HG02970 (cell line): ENCODE data around the gene KRT9.

Experiments
- ATAC-seq: cut with Tn5 transposase; IDR thresholded peaks from one replicate; pipeline ENCODE4 v1.9.1; 2021; ENCODE audit warnings: mild to moderate bottlenecking, moderate library complexity, moderate number of reproducible peaks; ENCODE audit not compliant: unreplicated experiment, low FRiP score

Gene KRT9

DNA sequence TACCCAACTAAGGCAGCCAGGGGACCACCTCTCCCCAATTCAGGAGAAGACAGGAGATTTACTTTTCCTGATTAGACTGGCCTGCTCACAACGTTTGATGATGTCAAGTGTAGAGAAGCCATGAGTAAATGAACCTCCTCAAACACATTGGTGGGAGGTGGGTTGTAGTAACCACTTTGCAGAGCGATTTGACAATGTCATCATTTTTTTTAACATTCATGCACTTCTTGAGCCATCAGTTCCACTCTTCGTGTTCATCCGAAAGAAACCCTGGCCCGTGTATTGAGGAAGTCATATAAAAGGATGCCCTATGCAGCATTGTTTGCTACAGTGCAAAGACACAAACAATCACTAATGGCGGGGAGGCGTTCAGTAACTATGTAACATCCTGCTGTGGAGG lies 38.2 kb downstream of the KRT9 start:
- ATAC-seq = no peak

DNA sequence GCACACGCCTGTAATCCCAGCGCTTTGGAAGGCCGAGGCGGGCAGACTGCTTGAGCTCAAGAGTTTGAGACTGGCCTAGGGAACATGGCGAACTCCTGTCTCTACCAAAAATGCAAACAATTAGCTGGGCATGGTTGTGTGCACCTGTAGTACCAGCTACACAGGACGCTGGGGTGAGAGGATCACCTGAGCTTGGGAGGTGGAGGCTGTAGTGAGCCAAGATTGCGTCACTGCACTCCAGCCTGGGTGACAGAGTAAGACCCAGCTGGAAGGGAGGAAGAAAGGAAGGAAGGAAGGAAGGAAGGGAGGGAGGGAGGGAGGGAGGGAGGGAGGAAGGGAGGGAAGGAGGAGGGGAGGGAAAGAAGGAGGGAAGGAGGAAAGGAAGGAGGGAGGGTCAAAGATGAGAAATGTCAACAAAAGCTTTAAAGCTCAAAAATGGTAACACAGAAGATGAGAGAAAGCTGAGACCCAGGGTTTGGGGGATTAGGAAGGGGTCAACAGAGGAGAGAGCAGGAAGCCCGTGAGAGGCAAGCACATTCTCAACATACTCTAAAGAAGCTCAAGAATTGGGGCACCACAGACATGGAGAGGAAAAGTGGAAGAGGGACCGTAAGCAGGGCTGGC lies 38.8 kb downstream of the KRT9 start:
- ATAC-seq = no peak

DNA sequence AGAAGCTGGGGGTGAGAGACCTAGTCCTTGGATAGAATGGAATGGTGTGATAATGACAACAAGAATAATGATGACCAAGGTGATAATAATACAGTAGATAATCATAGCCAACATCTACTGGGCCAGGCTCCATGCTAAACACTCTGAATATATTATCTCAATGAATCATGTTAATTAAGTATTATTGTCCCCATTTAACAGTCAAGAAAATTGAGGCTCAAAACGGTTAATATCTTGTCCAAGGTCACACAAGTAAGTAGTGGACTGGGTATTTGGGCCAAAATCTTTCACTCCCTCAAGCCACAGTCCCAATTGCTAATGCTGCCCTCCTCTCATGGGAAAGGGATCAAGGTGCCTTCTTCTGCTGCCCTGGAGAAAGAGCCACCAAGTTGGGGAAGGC lies 39.9 kb downstream of the KRT9 start:
- ATAC-seq = no peak

DNA sequence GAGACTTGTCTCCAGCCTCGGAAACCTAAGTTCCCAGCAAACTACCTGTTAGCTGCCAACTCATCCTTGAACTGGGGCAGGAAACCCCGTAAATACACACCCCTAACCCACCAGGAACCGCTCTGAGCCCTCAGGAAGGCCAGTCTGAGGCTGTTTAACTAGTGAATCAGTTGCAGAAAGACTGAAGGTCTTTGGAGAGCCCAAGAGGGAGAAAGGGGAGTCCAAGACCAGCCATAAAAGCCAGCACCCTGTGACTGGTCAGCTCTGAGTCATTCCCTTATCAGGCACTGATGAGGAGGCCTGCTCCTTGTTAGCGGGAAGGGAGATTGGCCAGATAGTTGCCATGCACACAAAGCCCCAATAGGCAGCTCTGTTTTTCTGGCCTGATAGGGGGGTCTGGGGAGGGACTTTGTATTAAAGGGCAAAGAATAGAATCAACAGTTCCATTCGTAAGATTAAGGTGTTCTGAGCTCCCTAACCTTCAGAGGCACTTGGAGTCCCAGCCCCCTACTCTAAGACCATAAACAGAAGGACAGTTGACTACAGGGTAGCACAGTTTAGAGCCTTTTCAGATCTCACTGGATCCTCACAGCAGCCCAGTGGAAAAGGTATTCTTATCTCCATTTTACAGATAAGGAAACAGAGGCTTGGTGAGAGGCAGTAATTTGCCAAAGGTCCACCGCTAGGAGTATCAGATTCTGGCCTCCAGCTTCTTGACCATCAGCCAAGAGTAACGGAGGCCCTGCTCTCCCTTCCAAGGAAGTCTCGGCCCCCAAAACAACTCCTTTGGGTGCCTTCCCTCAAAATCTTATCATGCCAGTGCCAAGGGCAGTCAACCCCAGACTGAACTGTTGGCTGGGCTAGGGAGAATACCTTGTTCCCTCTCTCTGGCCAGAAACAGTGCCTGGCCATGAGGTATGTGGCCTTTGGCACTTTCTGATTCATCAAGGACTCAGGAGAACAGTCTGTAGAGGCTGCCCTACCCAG lies 41.5 kb downstream of the KRT9 start:
- ATAC-seq = no peak

DNA sequence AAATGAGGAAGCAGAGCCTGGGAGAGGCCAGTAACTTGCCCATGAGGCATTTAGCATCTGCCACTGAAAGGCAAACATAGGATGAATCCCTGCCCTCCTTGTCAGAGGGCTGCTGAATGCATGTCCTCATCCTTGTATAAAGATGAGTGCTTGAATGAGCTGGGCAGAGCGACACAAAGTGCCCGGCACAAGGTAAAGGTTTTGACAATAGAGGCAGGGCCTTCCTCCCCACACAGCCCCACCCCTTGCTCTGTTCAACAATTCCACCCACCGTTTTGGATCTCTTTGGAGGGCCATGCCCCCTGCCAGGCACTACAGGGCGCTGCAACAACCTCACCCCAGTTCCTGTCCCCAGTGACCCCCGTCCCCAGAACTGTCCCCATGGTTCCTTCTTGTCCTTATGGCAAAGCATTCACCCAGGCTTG lies 42.4 kb downstream of the KRT9 start:
- no peak for ATAC-seq

DNA sequence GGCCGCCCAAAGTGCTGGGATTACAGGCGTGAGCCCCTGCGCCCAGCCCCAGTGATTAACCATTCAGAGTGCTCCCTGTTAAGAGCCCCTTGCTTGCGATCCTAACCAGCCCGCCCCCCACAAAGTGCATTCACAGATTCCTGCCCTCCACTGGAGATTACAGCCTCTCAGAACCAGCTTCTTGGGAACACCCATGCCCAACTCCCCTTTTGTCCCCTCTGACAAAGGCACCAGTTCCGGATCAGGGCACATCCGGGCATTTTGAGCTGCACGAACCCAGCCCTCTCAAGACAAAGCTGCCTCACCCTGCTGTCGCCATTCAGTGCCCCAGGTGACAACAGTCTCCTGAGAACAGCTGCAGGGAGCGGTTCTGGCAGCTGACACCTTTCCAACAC lies 42.9 kb downstream of the KRT9 start:
- no peak for ATAC-seq

DNA sequence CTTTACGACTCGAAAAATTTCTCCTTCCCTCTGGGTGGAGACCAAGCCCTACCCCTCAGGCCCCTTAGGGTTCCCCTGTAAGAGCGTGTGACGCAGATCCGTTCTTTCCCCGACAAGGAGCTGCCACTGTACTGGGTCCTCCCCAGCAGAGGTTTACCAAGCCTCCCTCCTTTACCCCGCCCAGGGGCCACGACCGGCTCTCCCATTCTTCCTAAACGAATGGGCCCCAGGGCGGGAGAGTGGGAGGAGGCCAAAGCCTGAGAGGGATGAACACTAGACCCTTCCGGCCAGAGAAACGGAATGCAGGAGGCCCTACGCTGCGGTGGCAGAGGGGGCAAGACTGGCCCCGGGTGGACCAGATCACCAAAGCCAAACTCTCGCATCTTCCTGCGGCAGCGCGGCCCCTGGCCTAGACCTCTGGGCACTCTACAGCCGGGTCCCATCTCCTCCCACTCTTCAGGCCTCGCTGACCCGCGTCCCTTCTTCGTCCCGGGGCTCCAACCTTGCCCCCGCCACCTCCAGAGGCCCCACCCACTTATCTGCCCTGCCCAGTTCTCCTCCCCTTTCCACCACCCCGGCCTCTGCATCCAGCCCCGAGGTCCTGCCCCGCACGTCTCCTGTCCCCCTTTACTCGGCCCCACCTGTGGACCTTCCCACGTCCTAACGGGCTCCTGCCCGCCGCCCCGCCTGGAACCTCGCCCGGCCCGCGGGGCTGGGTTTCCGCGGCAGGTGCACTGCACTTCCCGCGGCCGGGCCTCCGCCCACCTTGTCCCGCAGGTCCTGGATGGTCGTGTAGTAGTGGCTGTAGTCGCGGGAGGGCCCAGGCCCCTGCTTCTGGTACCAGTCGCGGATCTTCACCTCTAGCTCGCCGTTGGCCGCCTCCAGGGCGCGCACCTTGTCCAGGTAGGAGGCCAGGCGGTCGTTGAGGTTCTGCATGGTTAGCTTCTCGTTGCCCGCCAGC lies 44.5 kb downstream of the KRT9 start:
- ATAC-seq = no peak

DNA sequence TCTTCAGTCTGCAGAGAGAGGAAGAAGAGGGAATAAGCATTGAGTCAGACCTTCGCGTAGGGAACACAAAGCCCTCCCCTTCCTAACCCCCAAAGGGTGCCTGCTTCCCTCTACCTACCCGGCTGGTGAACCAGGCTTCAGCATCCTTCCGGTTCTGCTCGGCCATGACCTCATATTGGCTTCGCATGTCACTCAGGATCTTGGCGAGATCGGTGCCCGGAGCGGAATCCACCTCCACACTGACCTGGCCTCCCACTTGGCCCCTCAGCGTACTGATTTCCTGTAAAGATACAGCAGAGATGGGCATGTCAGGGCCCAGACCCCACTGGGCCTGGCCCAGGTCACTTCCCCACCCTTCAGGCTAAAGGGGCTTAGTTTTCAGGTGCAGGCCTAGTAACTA lies 47.6 kb downstream of the KRT9 start:
- no peak for ATAC-seq

DNA sequence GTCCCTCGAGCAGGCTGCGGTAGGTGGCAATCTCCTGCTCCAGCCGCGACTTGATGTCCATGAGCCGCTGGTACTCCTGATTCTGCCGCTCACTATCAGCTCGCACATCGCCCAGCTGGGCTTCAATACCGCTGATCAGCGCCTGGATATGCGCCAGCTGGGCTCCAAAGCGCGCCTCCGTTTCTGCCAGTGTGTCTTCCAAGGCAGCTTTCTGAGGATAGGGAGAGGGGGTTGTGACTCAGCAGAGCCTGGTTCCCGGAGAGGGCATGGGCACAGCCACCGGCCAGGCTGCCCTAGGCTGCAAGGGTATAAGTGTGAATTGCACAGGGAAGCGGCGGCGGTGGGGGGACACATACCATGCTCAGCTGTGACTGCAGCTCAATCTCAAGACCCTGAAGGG lies 48.1 kb downstream of the KRT9 start:
- no peak for ATAC-seq

DNA sequence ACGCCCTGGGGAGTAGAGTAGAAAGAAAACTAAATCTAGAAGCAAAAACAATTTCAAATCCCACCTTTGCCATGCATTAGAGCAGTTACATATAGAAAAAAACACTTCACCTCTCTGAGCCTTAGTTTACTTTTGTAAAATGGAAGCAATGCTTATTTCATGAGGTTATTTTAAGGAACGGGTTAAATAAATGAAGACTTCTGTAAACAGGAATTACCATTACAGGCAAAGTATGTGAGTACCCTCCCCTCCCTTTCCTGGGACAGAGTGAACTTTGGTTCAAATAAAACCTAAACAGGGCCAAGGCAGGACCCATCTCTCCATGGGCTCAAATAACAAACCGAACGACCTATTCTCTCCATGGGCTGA lies 48.6 kb downstream of the KRT9 start:
- ATAC-seq = no peak

DNA sequence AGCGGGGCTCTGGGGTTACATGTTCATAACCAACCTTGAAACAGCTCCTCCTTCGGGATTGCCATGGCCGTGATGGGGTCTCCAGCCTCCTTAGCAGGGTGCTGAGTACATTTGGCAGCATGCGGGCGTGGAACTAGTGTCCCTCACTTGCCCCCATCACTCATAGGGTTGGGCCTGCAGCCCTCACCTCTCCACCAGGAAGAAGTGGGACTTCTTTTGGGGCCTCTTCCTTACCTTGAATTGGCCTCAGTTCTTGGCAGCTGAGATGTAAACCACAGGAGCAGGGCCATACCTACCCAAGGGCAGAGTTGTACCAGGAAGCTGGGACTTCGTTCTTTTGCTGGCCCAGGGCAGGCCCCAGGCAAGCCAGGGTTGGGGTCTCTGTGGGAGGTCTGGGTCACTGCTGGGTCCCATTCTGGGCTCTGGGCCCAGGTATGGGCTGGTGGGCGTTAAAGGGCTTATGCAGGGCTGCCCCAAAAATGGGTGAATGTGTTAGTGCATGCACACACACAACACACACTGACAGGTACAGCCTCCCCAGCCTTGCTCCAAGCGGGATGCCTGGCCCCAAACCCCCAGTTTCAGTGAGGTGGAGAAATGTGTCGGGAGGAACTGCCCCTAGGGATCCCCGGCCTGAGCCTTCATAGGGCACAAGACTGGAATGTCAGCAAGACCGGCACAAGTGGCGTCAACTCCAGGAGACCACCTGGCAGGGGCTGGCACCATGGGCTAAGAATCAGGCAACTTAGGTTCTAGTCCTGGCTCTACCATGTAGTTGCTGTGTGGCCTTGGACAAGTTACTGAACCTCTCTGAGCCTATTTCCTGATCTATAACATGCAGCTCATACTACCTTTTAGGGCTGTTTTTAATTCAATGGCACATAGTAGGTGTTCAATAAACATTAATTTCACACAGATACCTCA lies 49.3 kb downstream of the KRT9 start:
- ATAC-seq = no peak

DNA sequence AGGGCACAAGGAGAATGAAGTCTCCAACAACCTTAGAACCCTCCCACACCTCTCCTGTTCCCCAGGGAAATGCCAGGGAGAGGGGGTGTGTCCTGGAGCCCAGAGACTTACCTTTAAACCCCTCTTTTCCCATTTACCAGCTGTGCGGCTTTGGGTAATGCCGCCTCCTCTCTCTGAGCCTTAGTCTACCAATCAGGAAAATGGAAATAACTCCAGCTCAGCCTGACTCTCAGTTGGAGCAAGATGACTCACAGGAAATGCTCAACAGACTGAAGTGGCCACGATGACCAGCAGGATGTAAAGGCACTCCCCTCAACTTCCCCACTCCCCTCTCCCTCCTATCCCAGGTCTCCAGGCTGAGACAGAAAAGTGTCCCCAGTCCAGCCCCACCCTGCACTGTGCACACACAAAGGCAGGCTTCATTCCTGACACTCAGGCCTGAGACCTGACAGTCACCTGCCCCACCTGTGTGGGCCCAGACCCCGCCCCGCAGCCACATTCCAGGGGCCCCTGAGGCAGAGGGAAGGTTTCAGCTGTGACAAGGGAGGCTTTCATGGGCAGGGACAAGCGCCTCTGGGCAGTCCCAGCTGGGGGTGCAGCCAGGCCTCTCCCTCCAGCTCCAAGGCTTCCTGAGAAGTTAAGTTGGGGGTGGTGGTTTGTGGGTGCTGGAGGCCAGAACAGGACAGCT lies 50.1 kb downstream of the KRT9 start:
- no peak for ATAC-seq

DNA sequence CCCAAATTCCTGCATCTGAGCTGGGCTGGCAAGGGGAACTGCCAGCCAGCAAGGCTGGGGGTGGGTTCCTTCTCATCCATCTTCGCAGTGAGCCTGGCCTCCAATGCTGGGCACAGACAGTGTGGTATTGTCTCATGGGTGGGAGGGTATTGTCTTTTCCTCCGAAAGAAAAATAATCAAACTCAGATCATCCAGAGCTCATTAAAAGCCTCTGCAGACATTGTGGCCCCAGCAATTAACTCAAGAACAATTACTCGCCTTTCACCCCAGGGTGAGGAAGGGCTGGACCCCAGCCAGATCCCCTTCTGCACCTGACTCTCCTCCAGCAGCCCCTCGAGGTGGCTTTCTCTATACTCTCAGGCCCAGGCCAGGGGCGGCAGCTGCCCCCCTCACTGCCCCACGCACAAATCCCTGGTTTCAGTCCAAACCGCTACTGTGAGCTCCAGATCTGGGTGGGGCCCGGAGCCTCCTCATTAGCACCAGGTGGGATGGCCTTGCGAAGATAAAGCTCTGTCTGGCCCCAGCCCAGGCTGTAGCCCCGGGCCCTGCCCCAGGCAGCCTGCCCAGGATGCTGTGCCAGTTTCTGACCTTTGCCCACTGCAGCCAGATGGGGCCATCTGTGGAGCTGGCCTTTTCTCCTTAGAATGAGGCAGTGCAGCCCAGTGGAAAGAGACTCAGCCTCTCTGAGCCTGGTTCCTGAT lies 50.9 kb downstream of the KRT9 start:
- ATAC-seq = no peak

DNA sequence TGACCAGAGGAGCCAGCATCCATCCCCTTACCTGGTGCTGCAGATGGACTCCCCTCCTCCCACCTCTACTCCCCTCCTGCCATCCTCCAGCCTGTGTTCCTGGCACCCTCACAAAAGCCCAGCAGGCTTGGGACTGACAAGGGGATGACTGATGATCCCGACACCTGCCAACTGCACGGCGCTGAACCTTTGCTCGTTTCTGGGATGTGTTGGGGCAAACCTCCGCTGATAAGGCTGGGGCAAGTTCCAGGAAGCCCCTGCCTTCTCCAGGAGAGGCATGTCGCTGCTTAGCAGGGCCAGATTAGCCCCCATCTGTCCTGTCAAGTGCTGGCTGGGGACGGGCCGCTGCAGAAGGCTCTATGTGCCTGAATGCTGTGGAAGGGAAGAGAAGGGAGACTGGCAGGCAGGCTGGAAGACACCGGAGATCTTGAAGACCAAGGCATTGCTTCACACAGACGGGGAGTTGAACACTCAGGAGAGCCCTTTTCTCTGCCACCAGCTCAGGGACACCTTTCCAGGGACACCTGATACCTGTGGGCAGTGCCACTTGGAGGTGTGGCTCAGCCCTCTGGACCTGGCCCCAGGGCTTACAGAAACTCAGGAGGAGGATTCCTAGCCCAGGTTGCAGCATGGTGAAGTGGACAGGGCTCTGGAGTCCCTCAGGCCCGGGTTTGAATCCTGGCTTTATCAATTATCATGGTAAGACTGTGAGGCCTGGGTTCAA lies 52.2 kb downstream of the KRT9 start:
- no peak for ATAC-seq

DNA sequence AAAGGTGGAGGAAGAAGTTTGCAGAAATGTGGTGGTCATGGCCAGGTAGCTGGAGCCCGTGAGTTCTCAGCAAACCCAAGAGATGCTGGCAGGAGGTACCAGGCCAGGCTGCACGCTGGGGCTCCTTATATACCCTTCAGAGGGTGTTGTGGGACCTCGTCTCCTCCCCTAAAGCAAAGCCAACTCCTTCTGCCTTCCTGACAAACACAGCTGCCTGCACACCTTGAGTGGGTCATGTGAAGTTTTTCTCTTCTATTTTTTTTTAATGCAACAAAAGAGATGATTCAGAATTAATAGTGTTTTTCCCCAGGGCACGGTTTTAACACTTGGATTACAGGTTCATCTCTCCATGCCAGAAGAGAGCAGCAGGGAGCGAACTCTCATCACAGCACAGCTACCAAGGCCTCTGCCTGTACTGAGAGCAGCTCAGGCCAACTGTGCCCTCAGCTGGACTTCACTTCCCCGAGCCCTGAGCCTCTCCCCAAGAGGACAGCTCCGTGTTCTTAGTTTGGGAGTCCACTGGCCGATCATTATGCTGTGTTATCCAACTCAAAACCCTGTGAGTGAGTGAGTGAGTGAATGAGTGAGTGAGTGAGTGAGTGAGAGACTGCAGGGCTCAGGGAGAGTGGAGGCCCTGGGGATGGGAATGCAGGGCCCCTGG lies 52.9 kb downstream of the KRT9 start, which contains the start of gene KRT15:
TSS of gene KRT15 (minus strand) at position 102 of the 661 bp plus-strand sequence. CDS start at position 39, 63 bp downstream.
- ATAC-seq = no peak

DNA sequence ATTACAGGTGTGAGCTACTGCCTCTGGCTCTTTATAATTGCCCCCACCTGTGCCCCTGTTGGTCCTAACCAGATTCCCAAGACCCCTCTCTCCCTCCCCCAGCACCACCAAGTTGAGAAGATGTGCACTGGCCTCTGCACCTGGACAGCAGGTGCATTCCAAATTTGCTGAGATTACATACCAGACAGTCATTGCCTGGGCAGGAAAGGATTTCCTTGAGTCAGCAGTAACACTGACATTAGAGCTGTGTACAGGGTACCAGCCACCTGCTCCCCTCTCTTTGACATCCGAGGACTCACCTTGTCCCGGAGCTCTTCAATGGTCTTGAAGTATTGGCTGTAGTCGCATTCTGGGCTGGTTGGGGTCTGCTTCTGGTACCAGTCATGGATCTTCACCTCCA lies 53.8 kb downstream of the KRT9 start:
- ATAC-seq = no peak

DNA sequence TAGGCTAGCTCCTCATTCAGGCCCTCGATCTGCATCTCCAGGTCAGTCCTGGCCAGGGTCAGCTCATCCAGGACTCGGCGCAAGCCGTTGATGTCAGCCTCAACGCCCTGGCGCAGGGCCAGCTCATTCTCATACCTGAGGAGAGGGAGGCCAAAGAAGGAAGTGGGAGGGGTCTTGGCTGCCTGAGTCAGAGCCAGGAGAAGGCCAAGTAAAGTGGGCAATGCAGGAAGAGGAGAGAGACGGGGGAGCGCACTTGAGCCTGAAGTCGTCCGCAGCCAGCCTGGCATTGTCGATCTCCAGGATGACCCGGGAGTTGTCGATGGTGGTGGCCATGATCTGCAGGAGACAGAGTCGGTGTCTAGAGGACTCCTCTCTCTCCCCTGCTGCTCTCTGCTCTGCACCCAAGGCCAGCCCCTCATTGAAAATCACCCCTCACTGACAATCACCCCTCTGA lies 55.0 kb downstream of the KRT9 start:
- no peak for ATAC-seq
